GM12801 (cell line): ENCODE results near the gene IFNAR1.

Source experiments
- CTCF ChIP-seq: IDR thresholded peaks from one replicate; pipeline ENCODE4 v1.5.1; 2011; ENCODE audit warnings: control low read depth; ENCODE audit not compliant: insufficient read length; ENCODE audit errors: extremely low read depth

Gene IFNAR1

GRCh38 chr21:33317786-33318486 lies 6.8 kb upstream of the IFNAR1 start:
- no peak for TF ChIP-seq CTCF

GRCh38 chr21:33325222-33326067 lies 675 bp downstream of the IFNAR1 start:
- TF ChIP-seq CTCF, result no peak

- TF ChIP-seq CTCF, result no peak
Measured at GRCh38 chr21:33327326-33327725, 2.6 kb downstream of the IFNAR1 start.

- TF ChIP-seq CTCF, result no peak
Measured at GRCh38 chr21:33327792-33328433, 3.1 kb downstream of the IFNAR1 start.

GRCh38 chr21:33330726-33331125 lies 6.0 kb downstream of the IFNAR1 start:
- TF ChIP-seq CTCF, result no peak

GRCh38 chr21:33332143-33332542 lies 7.4 kb downstream of the IFNAR1 start:
- no peak for TF ChIP-seq CTCF

GRCh38 chr21:33334191-33334590 lies 9.4 kb downstream of the IFNAR1 start:
- TF ChIP-seq CTCF, result no peak
